WTC11 (cell line): ENCODE results near the gene C3. TPM values are rescaled to one million over a fixed set of nuclear protein-coding genes. Genes with fewer than 3 reads are reported as not detected.

Source experiments
- ATAC-seq: fragments of 200-7000 bp; cut with Tn5 transposase; 2 replicates; pipeline ENCODE4 v1.10.0; 2021; ENCODE audit warnings: mild to moderate bottlenecking, moderate library complexity
- CTCF ChIA-PET: fragments of 300-600 bp; sonication (Branson Sonifier 250); formaldehyde crosslinking; loops from one replicate; lab custom pipeline; 2021; ENCODE audit warnings: antibody characterized with exemption; lab: Charles Lee
- POLR2A ChIA-PET: fragments of 350-600 bp; sonication (Branson Sonifier 250); formaldehyde crosslinking; loops from one replicate; lab custom pipeline; 2021; ENCODE audit warnings: antibody characterized with exemption; lab: Charles Lee
- DNase-seq: peaks from one replicate; pipeline ENCODE4 v3.0.0; 2021; ENCODE audit warnings: low spot score
- H3K27ac Mint-ChIP-seq: 2 replicates; pipeline ENCODE4 v1.8.0; 2021; ENCODE audit warnings: mixed read lengths
- H3K27me3 Mint-ChIP-seq: 2 replicates; pipeline ENCODE4 v1.8.0; 2021; ENCODE audit warnings: low read depth, mild to moderate bottlenecking, moderate library complexity, mixed read lengths
- H3K36me3 Mint-ChIP-seq: 2 replicates; pipeline ENCODE4 v1.8.0; 2021; ENCODE audit warnings: mixed read lengths
- H3K4me1 Mint-ChIP-seq: 2 replicates; pipeline ENCODE4 v1.8.0; 2022; ENCODE audit warnings: mixed read lengths
- H3K4me3 Mint-ChIP-seq: 2 replicates; pipeline ENCODE4 v1.8.0; 2021; ENCODE audit warnings: mild to moderate bottlenecking, moderate library complexity, mixed read lengths
- H3K9me3 Mint-ChIP-seq: 2 replicates; pipeline ENCODE4 v1.8.0; 2021; ENCODE audit warnings: mixed read lengths
- AFF4 ChIP-seq: sonication (generic); formaldehyde crosslinking; IDR thresholded peaks from 2 replicates; pipeline ENCODE4 v1.8.1; 2023; ENCODE audit warnings: mild to moderate bottlenecking, missing genetic modification reagents, borderline replicate concordance
- CDX4 ChIP-seq: fragments of 250-450 bp; sonication (Bioruptor Pico); IDR thresholded peaks from 2 replicates; pipeline ENCODE4 v1.9.0; 2021; ENCODE audit warnings: moderate library complexity, mild to moderate bottlenecking, inconsistent platforms, borderline replicate concordance
- CREB1 ChIP-seq: sonication (generic); formaldehyde crosslinking; IDR thresholded peaks from 2 replicates; pipeline ENCODE4 v1.8.0; 2023; ENCODE audit warnings: mild to moderate bottlenecking, missing genetic modification reagents
- ERG ChIP-seq: fragments of 250-450 bp; sonication (Bioruptor Pico); IDR thresholded peaks from 2 replicates; pipeline ENCODE4 v1.8.0; 2021; ENCODE audit warnings: mild to moderate bottlenecking
- FOXK1 ChIP-seq: sonication (generic); formaldehyde crosslinking; IDR thresholded peaks from 2 replicates; pipeline ENCODE4 v1.8.0; 2022; ENCODE audit warnings: mild to moderate bottlenecking, moderate library complexity, missing genetic modification reagents
- FOXP4 ChIP-seq: sonication (generic); formaldehyde crosslinking; IDR thresholded peaks from 2 replicates; pipeline ENCODE4 v1.8.0; 2022; ENCODE audit warnings: mild to moderate bottlenecking, missing genetic modification reagents
- HMGA2 ChIP-seq: fragments of 250-450 bp; sonication (Bioruptor Pico); IDR thresholded peaks from 2 replicates; pipeline ENCODE4 v1.4.0; 2021; ENCODE audit warnings: mild to moderate bottlenecking, moderate library complexity
- MLX ChIP-seq: sonication (generic); formaldehyde crosslinking; IDR thresholded peaks from 2 replicates; pipeline ENCODE4 v1.8.1; 2023; ENCODE audit warnings: mild to moderate bottlenecking, missing genetic modification reagents, moderate library complexity
- NR1H2 ChIP-seq: sonication (generic); formaldehyde crosslinking; IDR thresholded peaks from 2 replicates; pipeline ENCODE4 v1.9.0; 2021; ENCODE audit warnings: mild to moderate bottlenecking, moderate library complexity, missing genetic modification reagents
- PRRX2 ChIP-seq: fragments of 250-450 bp; sonication (Bioruptor Pico); IDR thresholded peaks from 2 replicates; pipeline ENCODE4 v1.8.0; 2021; ENCODE audit warnings: mild to moderate bottlenecking
- SMAD4 ChIP-seq: sonication (generic); formaldehyde crosslinking; IDR thresholded peaks from 2 replicates; pipeline ENCODE4 v1.8.0; 2022; ENCODE audit warnings: mild to moderate bottlenecking, missing genetic modification reagents
- TCF7 ChIP-seq: sonication (generic); formaldehyde crosslinking; IDR thresholded peaks from 2 replicates; pipeline ENCODE4 v1.8.0; 2022; ENCODE audit warnings: mild to moderate bottlenecking, low read depth, missing genetic modification reagents, moderate library complexity
- USF1 ChIP-seq: sonication (generic); formaldehyde crosslinking; IDR thresholded peaks from 2 replicates; pipeline ENCODE4 v1.8.0; 2022; ENCODE audit warnings: mild to moderate bottlenecking, missing genetic modification reagents
- ZNF121 ChIP-seq: sonication (generic); formaldehyde crosslinking; IDR thresholded peaks from 2 replicates; pipeline ENCODE4 v1.8.0; 2023; ENCODE audit warnings: missing genetic modification reagents
- ZNF219 ChIP-seq: sonication (generic); formaldehyde crosslinking; IDR thresholded peaks from 2 replicates; pipeline ENCODE4 v1.8.0; 2023; ENCODE audit warnings: missing genetic modification reagents, mild to moderate bottlenecking, borderline replicate concordance
- ZNF263 ChIP-seq: sonication (generic); formaldehyde crosslinking; IDR thresholded peaks from 2 replicates; pipeline ENCODE4 v1.8.1; 2022; ENCODE audit warnings: low read depth, mild to moderate bottlenecking, moderate library complexity, missing genetic modification reagents
- ZNF423 ChIP-seq: fragments of 250-450 bp; sonication (Bioruptor Pico); IDR thresholded peaks from 2 replicates; pipeline ENCODE4 v2.1.2; 2022; ENCODE audit warnings: mild to moderate bottlenecking, moderate library complexity
- ZNF425 ChIP-seq: fragments of 250-450 bp; sonication (Bioruptor Pico); conservative IDR thresholded peaks from 2 replicates; pipeline ENCODE4 v1.9.0; 2021; ENCODE audit warnings: mild to moderate bottlenecking
- ZSCAN18 ChIP-seq: fragments of 250-450 bp; sonication (Bioruptor Pico); IDR thresholded peaks from 2 replicates; pipeline ENCODE4 v2.1.2; 2022; ENCODE audit warnings: mild to moderate bottlenecking, moderate library complexity
- total RNA-seq: library from RNA; stranded (reverse); gene quantifications from 3 replicates; pipeline ENCODE4 v1.2.3, GENCODE V29; 2021

The C3 gene
- total RNA-seq, 1 experiment from 2014 or later = 7.0 TPM

- POLR2A ChIA-PET = no interaction called here
These were observed 75.7 kb downstream of the C3 start for GRCh38 chr19:6644796-6645195.

More at GRCh38 chr19:6644796-6645195, 75.7 kb downstream of the C3 start:
- TF ChIP-seq TCF7 (no peak), FOXK1 (CRISPR knock-in tag) (no peak), CDX4 (CRISPR knock-in tag) (no peak), ZNF121 (CRISPR knock-in tag) (no peak), ZNF423 (CRISPR knock-in tag) (no peak), FOXP4 (CRISPR knock-in tag) (no peak), PRRX2 (CRISPR knock-in tag) (no peak), CREB1 (CRISPR knock-in tag) (no peak), MLX (CRISPR knock-in tag) (no peak), SMAD4 (no peak), AFF4 (CRISPR knock-in tag) (no peak), ZSCAN18 (CRISPR knock-in tag) (no peak), ZNF425 (CRISPR knock-in tag) (no peak), NR1H2 (CRISPR knock-in tag) (no peak), ZNF263 (CRISPR knock-in tag) (no peak), USF1 (CRISPR knock-in tag) (no peak), ZNF219 (CRISPR knock-in tag) (no peak), ERG (no peak), HMGA2 (CRISPR knock-in tag) (no peak)
- no peak overlapping the region for H3K4me3 Mint-ChIP-seq
- DNase-seq (no peak), ATAC-seq (no peak)
- H3K36me3 Mint-ChIP-seq = peaks cover 20% of the 10 kb centered on the region
- no peaks in the 10 kb centered on the region for H3K4me1 Mint-ChIP-seq
- CTCF ChIA-PET = interaction anchor here (1.4 kb wide), 1 partner anchor 219 kb away, joined by 3 read pairs; no protein-coding TSS in a partner anchor
- H3K9me3 Mint-ChIP-seq = peaks cover 49% of the 10 kb centered on the region
- peaks cover 6% of the 10 kb centered on the region for H3K27me3 Mint-ChIP-seq
- H3K27ac Mint-ChIP-seq = no peak overlapping the region
